HCT116 (cell line): Measurements from ENCODE around the gene TMEM47. TPM values are rescaled to one million over a fixed set of nuclear protein-coding genes. Genes with fewer than 3 reads are reported as not detected.

ENCODE experiments used
- ATAC-seq: fragments of 200-7000 bp; cut with Tn5 transposase; 2 replicates; pipeline ENCODE4 v1.9.1; 2020; ENCODE audit warnings: mild to moderate bottlenecking, moderate library complexity
- BruUV-seq: library from RNA; stranded (reverse); fragments of 400-500 nt; replicated peaks from 2 replicates; lab custom pipeline; 2021; lab: Mats Ljungman, UMichigan
- CTCF ChIA-PET: fragments of 300-600 bp; sonication (Branson Sonifier 250); formaldehyde crosslinking; loops from one replicate; lab custom pipeline; 2021; ENCODE audit warnings: antibody characterized with exemption; lab: Charles Lee
- POLR2A ChIA-PET: fragments of 300-600, 350-600 bp; sonication (Branson Sonifier 250); formaldehyde crosslinking; loops from one replicate; lab custom pipeline; 2021; ENCODE audit warnings: antibody characterized with exemption; lab: Charles Lee
- RAD21 ChIA-PET, 2 experiments: fragments of 300-600 bp; sonication (Branson Sonifier 250); formaldehyde crosslinking; loops; one replicate each; lab custom pipeline; 2023; ENCODE audit warnings: low total read pairs in 2 of 2; ENCODE audit not compliant: uncharacterized antibody in 2 of 2, unreplicated experiment in 2 of 2, low non-redundant PET in 1 of 2; lab: Charles Lee
- DNase-seq: peaks from one replicate; pipeline ENCODE4 v3.0.0-alpha.2; 2010; ENCODE audit warnings: low read depth, low spot score
- H2AFZ ChIP-seq: fragments of 200-600 bp; shearing (Covaris generic), sonication (generic); 2 replicates; pipeline ENCODE4 v1.6.1; 2017; ENCODE audit warnings: low read depth, mixed run types, mixed read lengths, antibody characterized with exemption, low read length; ENCODE audit not compliant: poor library complexity, severe bottlenecking
- H3K27ac ChIP-seq: 2 replicates; pipeline ENCODE4 v1.5.1; 2012; ENCODE audit warnings: low read depth, low read length
- H3K27me3 ChIP-seq: fragments of 200-600 bp; sonication (generic); 2 replicates; pipeline ENCODE4 v1.6.1; 2016; ENCODE audit warnings: mixed run types, low read length, mixed read lengths; ENCODE audit not compliant: insufficient read depth
- H3K36me3 ChIP-seq, 2 experiments: fragments of 200-500 bp in 1 of 2; fragments of 200-600 bp in 1 of 2; sonication (Bioruptor generic) in 1 of 2; sonication (generic) in 1 of 2; 2 replicates each; pipeline versions ENCODE4 v1.5.1 to v1.6.1; 2014 to 2016; ENCODE audit warnings: low read length in 2 of 2, inconsistent platforms in 1 of 2, mixed read lengths in 1 of 2, mixed run types in 1 of 2; ENCODE audit not compliant: insufficient read depth in 2 of 2, control insufficient read depth in 1 of 2
- H3K4me1 ChIP-seq, 2 experiments: fragments of 200-600 bp in 1 of 2; sonication (generic) in 1 of 2; 2 replicates each; pipeline versions ENCODE4 v1.5.1 to v1.6.1; 2012 to 2017; ENCODE audit warnings: low read length in 2 of 2, inconsistent platforms in 1 of 2, mild to moderate bottlenecking in 1 of 2, mixed read lengths in 1 of 2, mixed run types in 1 of 2, moderate library complexity in 1 of 2; ENCODE audit not compliant: insufficient read depth in 2 of 2, control insufficient read depth in 1 of 2
- H3K4me2 ChIP-seq: fragments of 200-600 bp; sonication (generic); 2 replicates; pipeline ENCODE4 v1.6.1; 2017; ENCODE audit warnings: mixed run types, low read length, mixed read lengths
- H3K4me3 ChIP-seq, 2 experiments: fragments of 200-600 bp in 1 of 2; sonication (generic) in 1 of 2; replicated peaks in 1 of 2; 2 replicates each; pipeline ENCODE4 v1.5.1; 2011 to 2016; ENCODE audit warnings: low read length in 2 of 2, control low read depth in 1 of 2, low read depth in 1 of 2, mild to moderate bottlenecking in 1 of 2, mixed read lengths in 1 of 2, mixed run types in 1 of 2
- H3K79me2 ChIP-seq: fragments of 200-600 bp; sonication (generic); 2 replicates; pipeline ENCODE4 v1.6.1; 2017; ENCODE audit warnings: mild to moderate bottlenecking, mixed run types, low read length, moderate library complexity, mixed read lengths; ENCODE audit not compliant: insufficient read depth
- H3K9ac ChIP-seq: fragments of 200-600 bp; sonication (generic); 2 replicates; pipeline ENCODE4 v1.6.1; 2016; ENCODE audit warnings: low read length, mixed read lengths
- H3K9me2 ChIP-seq: fragments of 200-600 bp; sonication (generic), shearing (Covaris generic); 2 replicates; pipeline ENCODE4 v1.6.1; 2017; ENCODE audit warnings: mixed run types, mild to moderate bottlenecking, moderate library complexity; ENCODE audit not compliant: insufficient read depth
- H3K9me3 ChIP-seq, 2 experiments: fragments of 200-500 bp in 1 of 2; fragments of 200-600 bp in 1 of 2; sonication (Bioruptor generic) in 1 of 2; sonication (generic) in 1 of 2; 2 replicates each; pipeline ENCODE4 v1.6.1; 2014 to 2017; ENCODE audit warnings: low read length in 2 of 2, mixed read lengths in 2 of 2, inconsistent platforms in 1 of 2, low read depth in 1 of 2, mild to moderate bottlenecking in 1 of 2, mixed run types in 1 of 2, moderate library complexity in 1 of 2; ENCODE audit not compliant: control insufficient read depth in 1 of 2, insufficient read depth in 1 of 2
- H4K20me1 ChIP-seq: fragments of 200-600 bp; sonication (generic), shearing (Covaris generic); 2 replicates; pipeline ENCODE4 v1.6.1; 2017; ENCODE audit warnings: mixed run types, mild to moderate bottlenecking, moderate library complexity; ENCODE audit not compliant: insufficient read depth
- ELF1 ChIP-seq: IDR thresholded peaks from 2 replicates; pipeline ENCODE4 v1.6.1; 2012; ENCODE audit warnings: low read depth, borderline replicate concordance
- EZH2phosphoT487 ChIP-seq: fragments of 200-600 bp; IDR thresholded peaks from 2 replicates; pipeline ENCODE4 v1.6.1; 2018; ENCODE audit warnings: antibody characterized with exemption, borderline replicate concordance
- JUND ChIP-seq: IDR thresholded peaks from 2 replicates; pipeline ENCODE4 v1.6.1; 2012
- POLR2AphosphoS5 ChIP-seq: IDR thresholded peaks from 2 replicates; pipeline ENCODE4 v1.6.1; 2011; ENCODE audit warnings: mild to moderate bottlenecking, low read depth, low read length, moderate library complexity
- SRF ChIP-seq: IDR thresholded peaks from 2 replicates; pipeline ENCODE4 v1.6.1; 2012; ENCODE audit warnings: low read depth
- ZNF274 ChIP-seq: fragments of 200-500 bp; sonication (Bioruptor generic); IDR thresholded peaks from 2 replicates; pipeline ENCODE4 v1.6.1; 2014; ENCODE audit warnings: mild to moderate bottlenecking, low read depth, low read length, inconsistent platforms
- intact Hi-C: fragments of 100-400 bp; cut with micrococcal nuclease; formaldehyde crosslinking; loops from 2 replicates; pipeline ENCODE4 v1.10.0; 2022
- total RNA-seq: library from RNA; stranded (reverse); gene quantifications from one replicate; pipeline ENCODE4 v1.2.1, GENCODE V29; 2021; ENCODE audit not compliant: unreplicated experiment
- TF ChIP-seq, protein P1 (sequence below): IDR thresholded peaks from 2 replicates; pipeline ENCODE4 v1.6.1; 2012
- TF ChIP-seq, protein P2 (sequence below): IDR thresholded peaks from 2 replicates; pipeline ENCODE4 v1.6.1; 2012
- TF ChIP-seq, protein P3 (sequence below): IDR thresholded peaks from 2 replicates; pipeline ENCODE4 v1.6.1; 2012; ENCODE audit warnings: low read depth

TMEM47 gene
- total RNA-seq, 1 experiment from 2014 or later = 0.10 TPM

DNA sequence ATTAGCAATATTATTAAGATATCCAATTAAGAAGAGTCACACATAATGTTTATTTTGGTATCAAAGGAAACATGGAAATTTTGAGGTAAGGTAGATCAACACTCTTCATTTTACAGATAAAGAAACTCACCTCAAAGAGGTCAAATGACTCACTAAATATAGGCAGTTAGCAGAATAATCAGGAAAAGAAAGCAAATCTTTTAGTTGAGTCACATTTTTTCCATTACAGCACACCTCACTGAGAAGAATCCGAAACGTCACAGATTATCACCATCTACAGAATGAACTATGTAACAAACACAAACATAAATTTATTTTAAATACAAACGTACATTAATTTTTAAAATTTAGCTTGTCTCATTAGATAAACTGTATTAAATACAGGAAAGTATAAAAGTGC, 70.1 kb downstream of the TMEM47 start:
- H3K36me3 ChIP-seq = no peaks in the 10 kb centered on the region
- BruUV-seq = no TSS peak
- H3K9ac ChIP-seq = no peak overlapping the region
- no peaks in the 10 kb centered on the region for H3K9me3 ChIP-seq
- no peaks in the 10 kb centered on the region for H3K9me2 ChIP-seq
- no peak overlapping the region for H3K4me2 ChIP-seq
- DNase-seq (no peak), ATAC-seq (no peak)
- no peaks in the 10 kb centered on the region for H3K79me2 ChIP-seq
- H3K4me3 ChIP-seq = no peak overlapping the region
- H2AFZ ChIP-seq = no peak overlapping the region
- POLR2A ChIA-PET = no interaction called here
- TF ChIP-seq, protein P1, sequence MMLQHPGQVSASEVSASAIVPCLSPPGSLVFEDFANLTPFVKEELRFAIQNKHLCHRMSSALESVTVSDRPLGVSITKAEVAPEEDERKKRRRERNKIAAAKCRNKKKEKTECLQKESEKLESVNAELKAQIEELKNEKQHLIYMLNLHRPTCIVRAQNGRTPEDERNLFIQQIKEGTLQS = no peak
- TF ChIP-seq SRF = no peak
- TF ChIP-seq JUND = no peak
- no peak for TF ChIP-seq ZNF274
- no peak for TF ChIP-seq POLR2AphosphoS5
- no peak overlapping the region for H3K27ac ChIP-seq
- no peaks in the 10 kb centered on the region for H3K4me1 ChIP-seq
- CTCF ChIA-PET = no interaction called here
- no peaks in the 10 kb centered on the region for H3K27me3 ChIP-seq
- RAD21 ChIA-PET = no interaction called here
- H4K20me1 ChIP-seq = no peaks in the 10 kb centered on the region
- intact Hi-C loops = no loop called here

- intact Hi-C loops = no loop called here
- Histone ChIP-seq H3K36me3 (no peaks in the 10 kb centered on the region), H3K4me1 (no peaks in the 10 kb centered on the region), H3K27me3 (no peaks in the 10 kb centered on the region), H3K4me2 (no peak overlapping the region), H3K79me2 (no peaks in the 10 kb centered on the region), H3K27ac (no peak overlapping the region), H3K4me3 (no peak overlapping the region), H4K20me1 (no peaks in the 10 kb centered on the region), H2AFZ (no peak overlapping the region), H3K9me2 (no peaks in the 10 kb centered on the region), H3K9ac (no peak overlapping the region), H3K9me3 (no peaks in the 10 kb centered on the region)
- DNase-seq = no peak
- ATAC-seq = no peak
- ChIA-PET POLR2A (no interaction called here), RAD21 (no interaction called here), CTCF (no interaction called here)
- TF ChIP-seq, protein P2, sequence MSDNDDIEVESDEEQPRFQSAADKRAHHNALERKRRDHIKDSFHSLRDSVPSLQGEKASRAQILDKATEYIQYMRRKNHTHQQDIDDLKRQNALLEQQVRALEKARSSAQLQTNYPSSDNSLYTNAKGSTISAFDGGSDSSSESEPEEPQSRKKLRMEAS = no peak
- TF ChIP-seq, protein P1 = no peak
- TF ChIP-seq, protein P3, sequence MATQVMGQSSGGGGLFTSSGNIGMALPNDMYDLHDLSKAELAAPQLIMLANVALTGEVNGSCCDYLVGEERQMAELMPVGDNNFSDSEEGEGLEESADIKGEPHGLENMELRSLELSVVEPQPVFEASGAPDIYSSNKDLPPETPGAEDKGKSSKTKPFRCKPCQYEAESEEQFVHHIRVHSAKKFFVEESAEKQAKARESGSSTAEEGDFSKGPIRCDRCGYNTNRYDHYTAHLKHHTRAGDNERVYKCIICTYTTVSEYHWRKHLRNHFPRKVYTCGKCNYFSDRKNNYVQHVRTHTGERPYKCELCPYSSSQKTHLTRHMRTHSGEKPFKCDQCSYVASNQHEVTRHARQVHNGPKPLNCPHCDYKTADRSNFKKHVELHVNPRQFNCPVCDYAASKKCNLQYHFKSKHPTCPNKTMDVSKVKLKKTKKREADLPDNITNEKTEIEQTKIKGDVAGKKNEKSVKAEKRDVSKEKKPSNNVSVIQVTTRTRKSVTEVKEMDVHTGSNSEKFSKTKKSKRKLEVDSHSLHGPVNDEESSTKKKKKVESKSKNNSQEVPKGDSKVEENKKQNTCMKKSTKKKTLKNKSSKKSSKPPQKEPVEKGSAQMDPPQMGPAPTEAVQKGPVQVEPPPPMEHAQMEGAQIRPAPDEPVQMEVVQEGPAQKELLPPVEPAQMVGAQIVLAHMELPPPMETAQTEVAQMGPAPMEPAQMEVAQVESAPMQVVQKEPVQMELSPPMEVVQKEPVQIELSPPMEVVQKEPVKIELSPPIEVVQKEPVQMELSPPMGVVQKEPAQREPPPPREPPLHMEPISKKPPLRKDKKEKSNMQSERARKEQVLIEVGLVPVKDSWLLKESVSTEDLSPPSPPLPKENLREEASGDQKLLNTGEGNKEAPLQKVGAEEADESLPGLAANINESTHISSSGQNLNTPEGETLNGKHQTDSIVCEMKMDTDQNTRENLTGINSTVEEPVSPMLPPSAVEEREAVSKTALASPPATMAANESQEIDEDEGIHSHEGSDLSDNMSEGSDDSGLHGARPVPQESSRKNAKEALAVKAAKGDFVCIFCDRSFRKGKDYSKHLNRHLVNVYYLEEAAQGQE = no peak
- TF ChIP-seq ELF1 = no peak
- TF ChIP-seq EZH2phosphoT487 = no peak
- BruUV-seq = no TSS peak
Measured at GRCh38 chrX:34586346-34586911, 70.7 kb downstream of the TMEM47 start.
